Measurements from ENCODE around the gene SLC25A44.
"Not testable (repeated sequence)": the region's sequence is repeated elsewhere in the genome, so short reads cannot be mapped to it uniquely, and the experiment has no call there.

DNA sequence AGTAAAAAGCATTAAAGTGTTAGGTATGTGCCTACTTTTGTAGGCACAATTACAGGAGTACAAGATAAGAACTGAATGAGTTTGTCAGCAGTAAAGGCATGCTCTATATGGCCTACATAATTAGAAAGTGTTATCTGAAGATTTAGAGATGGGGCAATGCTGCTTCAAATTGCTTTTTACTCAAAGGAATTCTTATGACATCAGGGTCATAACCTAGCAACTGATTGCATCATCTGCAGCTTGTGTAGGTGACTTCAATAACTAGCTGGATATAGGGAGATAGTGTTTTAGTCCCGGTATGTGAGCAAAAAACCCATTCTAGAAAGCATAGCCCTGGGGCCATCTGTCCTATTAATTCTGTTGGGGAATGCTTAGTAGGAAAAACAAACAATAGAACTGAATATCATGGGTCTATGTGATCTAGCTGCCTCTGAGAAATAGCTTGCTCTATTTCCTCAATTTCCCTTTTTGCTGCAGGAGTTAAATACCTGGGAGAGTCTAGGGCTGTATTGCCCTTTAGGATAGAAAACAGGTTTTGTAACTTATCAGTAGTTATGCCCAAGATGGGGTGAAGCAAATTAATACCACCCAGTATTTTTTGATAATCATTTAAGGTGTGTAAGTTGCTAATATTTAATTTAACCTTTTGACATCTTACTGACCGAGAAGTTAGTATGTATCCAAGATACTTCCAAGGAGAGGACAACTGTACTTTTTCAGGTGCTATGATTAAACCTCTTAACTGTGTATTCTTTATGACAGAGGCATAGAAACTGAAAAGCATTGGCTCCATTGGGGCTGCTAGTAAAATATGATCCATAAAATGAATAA lies 7.3 kb upstream of the SLC25A44 start:
- TF ChIP-seq, protein P1, sequence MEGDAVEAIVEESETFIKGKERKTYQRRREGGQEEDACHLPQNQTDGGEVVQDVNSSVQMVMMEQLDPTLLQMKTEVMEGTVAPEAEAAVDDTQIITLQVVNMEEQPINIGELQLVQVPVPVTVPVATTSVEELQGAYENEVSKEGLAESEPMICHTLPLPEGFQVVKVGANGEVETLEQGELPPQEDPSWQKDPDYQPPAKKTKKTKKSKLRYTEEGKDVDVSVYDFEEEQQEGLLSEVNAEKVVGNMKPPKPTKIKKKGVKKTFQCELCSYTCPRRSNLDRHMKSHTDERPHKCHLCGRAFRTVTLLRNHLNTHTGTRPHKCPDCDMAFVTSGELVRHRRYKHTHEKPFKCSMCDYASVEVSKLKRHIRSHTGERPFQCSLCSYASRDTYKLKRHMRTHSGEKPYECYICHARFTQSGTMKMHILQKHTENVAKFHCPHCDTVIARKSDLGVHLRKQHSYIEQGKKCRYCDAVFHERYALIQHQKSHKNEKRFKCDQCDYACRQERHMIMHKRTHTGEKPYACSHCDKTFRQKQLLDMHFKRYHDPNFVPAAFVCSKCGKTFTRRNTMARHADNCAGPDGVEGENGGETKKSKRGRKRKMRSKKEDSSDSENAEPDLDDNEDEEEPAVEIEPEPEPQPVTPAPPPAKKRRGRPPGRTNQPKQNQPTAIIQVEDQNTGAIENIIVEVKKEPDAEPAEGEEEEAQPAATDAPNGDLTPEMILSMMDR (IDR thresholded peaks at IDR 0.05): not testable (repeated sequence)
- not testable (repeated sequence) for TF ChIP-seq POLR2AphosphoS5, TCF7L2 (IDR thresholded peaks at IDR 0.05; ENCODE audit: low read depth, low read length)
- TF ChIP-seq, protein P2, sequence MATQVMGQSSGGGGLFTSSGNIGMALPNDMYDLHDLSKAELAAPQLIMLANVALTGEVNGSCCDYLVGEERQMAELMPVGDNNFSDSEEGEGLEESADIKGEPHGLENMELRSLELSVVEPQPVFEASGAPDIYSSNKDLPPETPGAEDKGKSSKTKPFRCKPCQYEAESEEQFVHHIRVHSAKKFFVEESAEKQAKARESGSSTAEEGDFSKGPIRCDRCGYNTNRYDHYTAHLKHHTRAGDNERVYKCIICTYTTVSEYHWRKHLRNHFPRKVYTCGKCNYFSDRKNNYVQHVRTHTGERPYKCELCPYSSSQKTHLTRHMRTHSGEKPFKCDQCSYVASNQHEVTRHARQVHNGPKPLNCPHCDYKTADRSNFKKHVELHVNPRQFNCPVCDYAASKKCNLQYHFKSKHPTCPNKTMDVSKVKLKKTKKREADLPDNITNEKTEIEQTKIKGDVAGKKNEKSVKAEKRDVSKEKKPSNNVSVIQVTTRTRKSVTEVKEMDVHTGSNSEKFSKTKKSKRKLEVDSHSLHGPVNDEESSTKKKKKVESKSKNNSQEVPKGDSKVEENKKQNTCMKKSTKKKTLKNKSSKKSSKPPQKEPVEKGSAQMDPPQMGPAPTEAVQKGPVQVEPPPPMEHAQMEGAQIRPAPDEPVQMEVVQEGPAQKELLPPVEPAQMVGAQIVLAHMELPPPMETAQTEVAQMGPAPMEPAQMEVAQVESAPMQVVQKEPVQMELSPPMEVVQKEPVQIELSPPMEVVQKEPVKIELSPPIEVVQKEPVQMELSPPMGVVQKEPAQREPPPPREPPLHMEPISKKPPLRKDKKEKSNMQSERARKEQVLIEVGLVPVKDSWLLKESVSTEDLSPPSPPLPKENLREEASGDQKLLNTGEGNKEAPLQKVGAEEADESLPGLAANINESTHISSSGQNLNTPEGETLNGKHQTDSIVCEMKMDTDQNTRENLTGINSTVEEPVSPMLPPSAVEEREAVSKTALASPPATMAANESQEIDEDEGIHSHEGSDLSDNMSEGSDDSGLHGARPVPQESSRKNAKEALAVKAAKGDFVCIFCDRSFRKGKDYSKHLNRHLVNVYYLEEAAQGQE (IDR thresholded peaks at IDR 0.05; ENCODE audit: insufficient read depth in 1 of 2, low read depth in 2 of 2, low read length in 1 of 2): not testable (repeated sequence)
